DOHH2 (cell line): ENCODE results near the gene ADORA1.

ENCODE experiments used
- H3F3A ChIP-seq: fragments of 200-600 bp; sonication (generic), shearing (Covaris generic); 2 replicates; pipeline ENCODE4 v1.6.0; 2016; ENCODE audit warnings: antibody characterized with exemption, mild to moderate bottlenecking; ENCODE audit not compliant: control insufficient read depth, insufficient read depth
- H3K27ac ChIP-seq: fragments of 200-600 bp; sonication (generic); 2 replicates; pipeline ENCODE4 v1.5.1; 2014; ENCODE audit warnings: low read depth, mild to moderate bottlenecking, low read length, moderate library complexity
- H3K27me3 ChIP-seq: fragments of 200-600 bp; sonication (generic); 2 replicates; pipeline ENCODE4 v1.6.1; 2014; ENCODE audit warnings: mild to moderate bottlenecking, low read length, mixed read lengths; ENCODE audit not compliant: control insufficient read depth
- H3K36me3 ChIP-seq: fragments of 200-600 bp; sonication (generic); 2 replicates; pipeline ENCODE4 v1.6.1; 2014; ENCODE audit warnings: mild to moderate bottlenecking, low read length, moderate library complexity, mixed read lengths; ENCODE audit not compliant: control insufficient read depth
- H3K4me1 ChIP-seq: fragments of 200-600 bp; sonication (generic); 2 replicates; pipeline ENCODE4 v1.6.1; 2014; ENCODE audit warnings: mild to moderate bottlenecking, low read length, mixed read lengths; ENCODE audit not compliant: control insufficient read depth
- H3K4me2 ChIP-seq: fragments of 200-600 bp; sonication (generic); 2 replicates; pipeline ENCODE4 v1.6.0; 2014; ENCODE audit warnings: mild to moderate bottlenecking, low read length, moderate library complexity
- H3K4me3 ChIP-seq: fragments of 200-600 bp; sonication (generic); 2 replicates; pipeline ENCODE4 v1.5.1; 2014; ENCODE audit warnings: mild to moderate bottlenecking, low read length, mixed read lengths
- H3K79me2 ChIP-seq: fragments of 200-600 bp; sonication (generic); 2 replicates; pipeline ENCODE4 v1.6.1; 2014; ENCODE audit warnings: mild to moderate bottlenecking, low read length, mixed read lengths; ENCODE audit not compliant: control insufficient read depth
- H3K9me2 ChIP-seq: fragments of 200-600 bp; sonication (generic); replicated peaks from 2 replicates; pipeline ENCODE4 v1.6.1; 2014; ENCODE audit warnings: mild to moderate bottlenecking, low read length, mixed read lengths; ENCODE audit not compliant: control insufficient read depth
- H3K9me3 ChIP-seq: fragments of 200-600 bp; sonication (generic); 2 replicates; pipeline ENCODE4 v1.6.1; 2014; ENCODE audit warnings: antibody characterized with exemption, low read length, mixed read lengths; ENCODE audit not compliant: control insufficient read depth, insufficient read depth
- H4K20me1 ChIP-seq: fragments of 200-600 bp; sonication (generic); 2 replicates; pipeline ENCODE4 v1.6.0; 2014; ENCODE audit warnings: low read depth, mild to moderate bottlenecking, antibody characterized with exemption, low read length, moderate library complexity; ENCODE audit not compliant: control insufficient read depth, insufficient read depth
- EZH2phosphoT487 ChIP-seq: fragments of 200-600 bp; sonication (generic); IDR thresholded peaks from 2 replicates; pipeline ENCODE4 v1.6.1; 2017; ENCODE audit warnings: borderline replicate concordance, mild to moderate bottlenecking, antibody characterized with exemption, low read length, moderate library complexity, mixed read lengths
- TF ChIP-seq, protein P1 (sequence below): fragments of 200-600 bp; sonication (generic); IDR thresholded peaks from one replicate; pipeline ENCODE4 v1.5.1; 2014; ENCODE audit warnings: antibody characterized with exemption, mild to moderate bottlenecking, low read depth, low read length; ENCODE audit not compliant: poor library complexity, severe bottlenecking

Gene ADORA1

GRCh38 chr1:203127666-203128430 lies at the start of gene ADORA1:
Gene ADORA1 (plus strand): TSS chr1:203127726. CDS start chr1:203128842, 1,116 bp downstream.
- Histone ChIP-seq H3K27me3 (peaks cover 11% of the 10 kb centered on the region), H4K20me1 (no peaks in the 10 kb centered on the region), H3K27ac (no peak within 1 kb of the TSS), H3F3A (no peaks in the 10 kb centered on the region), H3K4me1 (no peaks in the 10 kb centered on the region), H3K79me2 (no peaks in the 10 kb centered on the region), H3K4me3 (no peak within 1 kb of the TSS), H3K4me2 (no peak within 1 kb of the TSS), H3K9me2 (no peaks in the 10 kb centered on the region), H3K9me3 (no peaks in the 10 kb centered on the region), H3K36me3 (no peaks in the 10 kb centered on the region)
- TF ChIP-seq, protein P1, sequence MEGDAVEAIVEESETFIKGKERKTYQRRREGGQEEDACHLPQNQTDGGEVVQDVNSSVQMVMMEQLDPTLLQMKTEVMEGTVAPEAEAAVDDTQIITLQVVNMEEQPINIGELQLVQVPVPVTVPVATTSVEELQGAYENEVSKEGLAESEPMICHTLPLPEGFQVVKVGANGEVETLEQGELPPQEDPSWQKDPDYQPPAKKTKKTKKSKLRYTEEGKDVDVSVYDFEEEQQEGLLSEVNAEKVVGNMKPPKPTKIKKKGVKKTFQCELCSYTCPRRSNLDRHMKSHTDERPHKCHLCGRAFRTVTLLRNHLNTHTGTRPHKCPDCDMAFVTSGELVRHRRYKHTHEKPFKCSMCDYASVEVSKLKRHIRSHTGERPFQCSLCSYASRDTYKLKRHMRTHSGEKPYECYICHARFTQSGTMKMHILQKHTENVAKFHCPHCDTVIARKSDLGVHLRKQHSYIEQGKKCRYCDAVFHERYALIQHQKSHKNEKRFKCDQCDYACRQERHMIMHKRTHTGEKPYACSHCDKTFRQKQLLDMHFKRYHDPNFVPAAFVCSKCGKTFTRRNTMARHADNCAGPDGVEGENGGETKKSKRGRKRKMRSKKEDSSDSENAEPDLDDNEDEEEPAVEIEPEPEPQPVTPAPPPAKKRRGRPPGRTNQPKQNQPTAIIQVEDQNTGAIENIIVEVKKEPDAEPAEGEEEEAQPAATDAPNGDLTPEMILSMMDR, result no peak
- no peak for TF ChIP-seq EZH2phosphoT487

GRCh38 chr1:203077956-203078355 lies 49.6 kb upstream of the ADORA1 start:
- Histone ChIP-seq H3K4me3 (no peak overlapping the region), H3K4me1 (no peaks in the 10 kb centered on the region), H3K9me2 (no peaks in the 10 kb centered on the region), H3F3A (no peaks in the 10 kb centered on the region), H3K4me2 (no peak overlapping the region), H3K36me3 (no peaks in the 10 kb centered on the region), H3K9me3 (no peaks in the 10 kb centered on the region), H4K20me1 (no peaks in the 10 kb centered on the region), H3K79me2 (no peaks in the 10 kb centered on the region), H3K27me3 (peaks cover 20% of the 10 kb centered on the region), H3K27ac (no peak overlapping the region)
- TF ChIP-seq EZH2phosphoT487, result no peak
- TF ChIP-seq, protein P1, result no peak

GRCh38 chr1:203078478-203078877 lies 49.0 kb upstream of the ADORA1 start:
- Histone ChIP-seq H3K27ac (no peak overlapping the region), H3K79me2 (no peaks in the 10 kb centered on the region), H3K9me2 (no peaks in the 10 kb centered on the region), H3K4me3 (no peak overlapping the region), H3K9me3 (no peaks in the 10 kb centered on the region), H3F3A (no peaks in the 10 kb centered on the region), H3K4me2 (no peak overlapping the region), H3K36me3 (no peaks in the 10 kb centered on the region), H3K4me1 (no peaks in the 10 kb centered on the region), H3K27me3 (peaks cover 17% of the 10 kb centered on the region; the same call in 1 of the 2 replicates), H4K20me1 (no peaks in the 10 kb centered on the region)
- no peak for TF ChIP-seq EZH2phosphoT487
- TF ChIP-seq, protein P1, result no peak
